KMS-11 (cell line): ENCODE results near the gene GREM1.
A peak's percentile ranks its signal among the peaks of the same experiment; 100 is the strongest.

ENCODE experiments used
- H2AFZ ChIP-seq: fragments of 200-600 bp; sonication (generic); 2 replicates; pipeline ENCODE4 v1.6.1; 2016; ENCODE audit warnings: antibody characterized with exemption, mixed run types, low read depth
- H3K27ac ChIP-seq: fragments of 200-600 bp; sonication (generic); 2 replicates; pipeline ENCODE4 v1.6.1; 2016; ENCODE audit warnings: mild to moderate bottlenecking, mixed run types
- H3K27me3 ChIP-seq: fragments of 200-600 bp; sonication (generic); 2 replicates; pipeline ENCODE4 v1.6.1; 2017; ENCODE audit warnings: mild to moderate bottlenecking, low read depth, mixed run types, moderate library complexity; ENCODE audit not compliant: insufficient read depth
- H3K36me3 ChIP-seq: fragments of 200-600 bp; sonication (generic); 2 replicates; pipeline ENCODE4 v1.6.1; 2017; ENCODE audit warnings: mild to moderate bottlenecking, mixed run types; ENCODE audit not compliant: insufficient read depth
- H3K4me1 ChIP-seq: fragments of 200-600 bp; sonication (generic); 2 replicates; pipeline ENCODE4 v1.6.1; 2016; ENCODE audit warnings: mild to moderate bottlenecking, low read depth, mixed run types; ENCODE audit not compliant: poor library complexity, severe bottlenecking
- H3K4me2 ChIP-seq: fragments of 200-600 bp; sonication (generic); 2 replicates; pipeline ENCODE4 v1.7.0; 2016; ENCODE audit warnings: mild to moderate bottlenecking, mixed run types
- H3K4me3 ChIP-seq: fragments of 200-600 bp; sonication (generic); IDR thresholded peaks from 2 replicates; pipeline ENCODE4 v1.6.1; 2017; ENCODE audit warnings: low read depth, low read length, mixed read lengths; ENCODE audit not compliant: insufficient read depth
- H3K79me2 ChIP-seq: fragments of 200-600 bp; sonication (generic); 2 replicates; pipeline ENCODE4 v1.6.1; 2016; ENCODE audit warnings: low read depth, mixed run types; ENCODE audit not compliant: insufficient read depth
- H3K9ac ChIP-seq: fragments of 200-600 bp; sonication (generic); 2 replicates; pipeline ENCODE4 v1.6.1; 2016; ENCODE audit warnings: mild to moderate bottlenecking, mixed run types
- H4K20me1 ChIP-seq: fragments of 200-600 bp; sonication (generic); 2 replicates; pipeline ENCODE4 v1.6.1; 2016; ENCODE audit warnings: mild to moderate bottlenecking, mixed run types; ENCODE audit not compliant: insufficient read depth
- CTCF ChIP-seq: fragments of 200-600 bp; sonication (generic); conservative IDR thresholded peaks from 2 replicates; pipeline ENCODE4 v1.6.1; 2017; ENCODE audit warnings: low read depth, mild to moderate bottlenecking, antibody characterized with exemption, low read length, moderate library complexity, mixed read lengths

Gene GREM1

DNA sequence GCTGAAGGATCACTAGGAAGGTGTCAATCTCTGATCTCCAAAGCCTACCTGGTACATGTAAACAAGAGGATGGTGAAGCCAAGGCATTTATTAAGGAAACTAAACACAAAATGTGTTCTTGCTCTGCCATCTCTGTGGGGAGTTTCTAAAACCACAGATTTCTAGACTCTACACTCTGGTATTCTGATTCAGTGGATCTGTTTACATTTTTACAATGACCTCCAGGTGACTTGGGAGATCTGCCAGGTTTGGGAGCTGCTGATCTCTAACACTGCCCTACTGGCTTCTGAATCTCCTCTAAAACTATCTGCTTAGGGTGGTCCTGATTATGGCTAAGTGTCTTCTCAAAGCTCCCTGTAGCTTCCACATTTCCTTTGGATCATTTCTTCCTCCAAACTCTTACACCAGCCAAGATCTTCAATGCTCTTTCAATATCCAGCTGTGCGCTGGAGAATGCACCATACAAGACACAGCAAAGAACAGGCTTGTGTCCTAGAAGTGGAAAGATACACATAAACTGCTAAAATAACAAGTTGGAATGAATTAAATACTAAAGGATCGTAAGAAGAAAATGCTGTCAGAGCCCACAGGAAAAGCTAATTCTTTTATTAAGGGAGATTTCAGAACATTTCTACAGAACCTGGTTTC lies 72.7 kb downstream of the GREM1 start:
- no peak overlapping the region for H3K27ac ChIP-seq
- TF ChIP-seq CTCF = no peak
- H4K20me1 ChIP-seq = no peaks in the 10 kb centered on the region
- H3K27me3 ChIP-seq = no peaks in the 10 kb centered on the region
- H3K4me3 ChIP-seq = no peak overlapping the region
- no peaks in the 10 kb centered on the region for H3K79me2 ChIP-seq
- H2AFZ ChIP-seq = no peak overlapping the region
- H3K9ac ChIP-seq = no peak overlapping the region
- H3K4me1 ChIP-seq = peaks cover 14% of the 10 kb centered on the region
- no peaks in the 10 kb centered on the region for H3K36me3 ChIP-seq
- peak overlapping the region; percentile 7; the same call in 1 of the 2 replicates for H3K4me2 ChIP-seq

- H3K27ac ChIP-seq = no peak overlapping the region
- TF ChIP-seq CTCF = no peak
- no peaks in the 10 kb centered on the region for H3K79me2 ChIP-seq
- no peak overlapping the region for H3K9ac ChIP-seq
- H4K20me1 ChIP-seq = no peaks in the 10 kb centered on the region
- no peaks in the 10 kb centered on the region for H3K36me3 ChIP-seq
- H3K4me2 ChIP-seq = no peak overlapping the region
- no peaks in the 10 kb centered on the region for H3K27me3 ChIP-seq
- H3K4me1 ChIP-seq = peaks cover 14% of the 10 kb centered on the region
- H3K4me3 ChIP-seq = no peak overlapping the region
- no peak overlapping the region for H2AFZ ChIP-seq
These were observed 74.6 kb downstream of the GREM1 start for GRCh38 chr15:32792436-32792835.
